ENCODE measurements around the gene SFRP4. TPM values are rescaled to one million over a fixed set of nuclear protein-coding genes. Genes with fewer than 3 reads are reported as not detected.
"Not testable (repeated sequence)": the region's sequence is repeated elsewhere in the genome, so short reads cannot be mapped to it uniquely, and the experiment has no call there.

Gene SFRP4
- total RNA-seq, result 10 to 100 TPM in 3 of 4 donors, 1 to 10 TPM in 1; 3.5 to 23.0 (median 14.2) TPM

GRCh38 chr7:37916673-37917660 lies at the start of gene SFRP4:
SFRP4 (minus strand) TSS chr7:37916817; CDS start chr7:37916537, 280 bp downstream.
- DNase-seq (ENCODE audit: low spot score) (no peak), ATAC-seq (ENCODE audit: low FRiP score) (peak; percentile 72)
- TF ChIP-seq CTCF (IDR thresholded peaks at IDR 0.05), result no peak

GRCh38 chr7:37964196-37964595 lies 47.6 kb upstream of the SFRP4 start:
- ATAC-seq (ENCODE audit: low FRiP score) (no peak), DNase-seq (ENCODE audit: low spot score) (no peak)
- no peak for TF ChIP-seq CTCF (IDR thresholded peaks at IDR 0.05)

- no peak for TF ChIP-seq CTCF (IDR thresholded peaks at IDR 0.05)
- DNase-seq (ENCODE audit: low spot score) (no peak), ATAC-seq (ENCODE audit: low FRiP score) (no peak)
These were observed 44.6 kb upstream of the SFRP4 start for GRCh38 chr7:37961251-37961650.

GRCh38 chr7:37960483-37960882 lies 43.9 kb upstream of the SFRP4 start:
- no peak for TF ChIP-seq CTCF (IDR thresholded peaks at IDR 0.05)
- no peak for ATAC-seq (ENCODE audit: low FRiP score)
- no peak for DNase-seq (ENCODE audit: low spot score)

- no peak for ATAC-seq (ENCODE audit: low FRiP score)
- TF ChIP-seq CTCF (IDR thresholded peaks at IDR 0.05), result no peak
- DNase-seq (ENCODE audit: low spot score), result no peak
These were observed 40.8 kb upstream of the SFRP4 start for GRCh38 chr7:37957221-37957970.

GRCh38 chr7:37956791-37957190 lies 40.2 kb upstream of the SFRP4 start:
- no peak for DNase-seq (ENCODE audit: low spot score)
- no peak for TF ChIP-seq CTCF (IDR thresholded peaks at IDR 0.05)
- ATAC-seq (ENCODE audit: low FRiP score), result no peak

GRCh38 chr7:37954217-37954616 lies 37.6 kb upstream of the SFRP4 start:
- not testable (repeated sequence) for ATAC-seq (ENCODE audit: low FRiP score); DNase-seq (ENCODE audit: low spot score)
